ENCODE results near the gene BHLHA15. TPM values are rescaled to one million over a fixed set of nuclear protein-coding genes. Genes with fewer than 3 reads are reported as not detected.

The BHLHA15 gene
- total RNA-seq, 2 donors from 2014 or later, result 0.67 to 2.4 TPM

DNA sequence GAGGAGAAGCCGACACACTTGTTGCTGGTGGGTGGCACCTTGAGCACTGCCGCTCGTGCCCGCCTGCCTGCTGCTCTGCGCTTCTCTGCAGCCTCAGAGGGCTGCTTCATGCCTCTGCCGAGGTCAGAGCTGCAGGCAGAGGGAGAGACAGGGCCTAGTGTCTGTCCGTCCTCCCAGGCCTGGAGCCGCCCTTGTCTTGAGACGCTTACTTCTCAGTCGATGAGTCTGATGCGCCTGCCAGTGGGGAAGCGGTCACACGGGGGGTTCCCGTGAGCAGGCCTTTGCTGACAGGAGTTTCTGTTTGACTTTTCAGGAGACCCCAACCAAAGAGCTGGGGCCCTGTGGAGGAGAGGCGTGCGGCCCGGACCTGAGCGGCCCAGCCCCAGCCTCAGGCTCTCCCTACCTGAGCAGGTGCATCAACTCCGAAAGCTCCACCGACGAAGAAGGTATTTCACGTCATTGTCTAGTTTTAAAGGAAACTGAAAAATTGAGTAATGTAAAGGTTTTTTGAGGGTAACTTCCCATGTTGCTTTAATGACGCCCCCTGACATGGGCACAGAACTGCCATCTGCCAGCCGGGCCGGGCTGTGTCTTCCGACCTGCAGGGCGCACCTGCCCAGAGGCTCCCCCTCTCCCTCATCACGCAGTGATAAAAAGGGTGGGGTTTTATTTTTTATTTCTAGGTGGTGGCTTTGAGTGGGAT is 7.8 kb upstream of the BHLHA15 start:
- Histone ChIP-seq H3K9ac (ENCODE audit: low read depth in 2 of 2, low read length in 2 of 2) (peak overlapping the region in 1 of 2 donors; percentile 24), H3K36me3 (peaks cover 9% of the 10 kb centered on the region), H3K27ac (no peak overlapping the region), H3K27me3 (no peaks in the 10 kb centered on the region), H3K9me3 (no peaks in the 10 kb centered on the region), H3K4me3 (no peak overlapping the region), H3K4me1 (no peaks in the 10 kb centered on the region)
- intact Hi-C loops (cut with DNase I), result no loop called here
- no peak for DNase-seq
- TF ChIP-seq CTCF (IDR thresholded peaks at IDR 0.05), result no peak

DNA sequence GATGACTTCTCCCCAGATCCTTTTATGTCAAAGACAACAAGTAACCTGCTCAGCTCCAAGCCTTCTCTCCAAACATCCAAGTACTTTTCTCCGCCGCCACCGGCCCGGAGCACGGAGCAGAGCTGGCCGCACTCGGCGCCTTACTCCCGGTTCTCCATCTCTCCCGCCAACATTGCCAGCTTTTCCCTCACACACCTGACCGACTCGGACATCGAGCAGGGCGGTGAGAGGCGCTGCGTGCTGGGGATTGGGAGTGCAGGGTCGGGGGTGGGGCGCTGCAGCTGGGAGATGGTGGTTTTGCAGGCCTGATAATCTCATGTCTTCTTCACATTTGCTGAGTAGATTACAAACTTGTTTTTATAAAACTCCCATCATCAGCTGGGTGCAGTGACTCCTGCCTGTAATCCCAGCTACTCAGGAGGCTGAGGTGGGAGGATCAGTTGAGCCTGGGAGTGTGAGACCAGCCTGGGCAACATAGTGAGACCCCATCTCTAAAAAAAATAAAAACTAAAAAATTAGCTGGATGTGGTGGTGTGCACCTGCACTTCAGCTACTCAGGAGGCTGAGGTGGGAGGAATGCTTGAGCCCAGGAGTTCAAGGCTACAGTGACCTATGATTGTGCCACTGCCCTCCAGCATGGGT is 7.2 kb upstream of the BHLHA15 start:
- no peak overlapping the region for H3K4me3 ChIP-seq
- H3K9ac ChIP-seq (ENCODE audit: low read depth in 2 of 2, low read length in 2 of 2), result no peak overlapping the region
- no peaks in the 10 kb centered on the region for H3K27me3 ChIP-seq
- peaks cover 9% of the 10 kb centered on the region for H3K36me3 ChIP-seq
- intact Hi-C loops (cut with DNase I), result no loop called here
- no peaks in the 10 kb centered on the region for H3K9me3 ChIP-seq
- TF ChIP-seq CTCF (IDR thresholded peaks at IDR 0.05), result no peak
- H3K27ac ChIP-seq, result no peak overlapping the region
- no peaks in the 10 kb centered on the region for H3K4me1 ChIP-seq
- no peak for DNase-seq

DNA sequence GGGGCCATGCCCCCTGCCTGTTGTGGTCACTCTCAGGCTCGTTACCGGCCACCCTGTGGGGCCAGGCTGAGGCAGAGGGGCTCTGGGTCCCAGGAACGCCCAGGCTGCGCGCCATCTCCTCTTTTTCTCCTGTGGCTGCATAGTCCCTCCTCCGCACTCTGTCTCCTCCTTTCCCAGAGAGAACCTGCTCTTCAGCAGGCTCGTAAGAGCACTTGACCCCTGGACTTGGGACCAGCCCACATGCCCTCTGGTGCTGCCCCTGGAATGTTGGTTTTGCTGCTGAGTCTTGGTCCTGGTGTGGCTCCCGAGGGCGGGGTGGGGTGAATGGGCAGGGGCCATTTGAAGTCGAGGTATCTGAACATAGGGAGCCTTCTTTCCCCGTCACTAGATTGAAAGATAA is 6.6 kb upstream of the BHLHA15 start:
- Histone ChIP-seq H3K27me3 (no peaks in the 10 kb centered on the region), H3K4me1 (no peaks in the 10 kb centered on the region), H3K9ac (ENCODE audit: low read depth in 2 of 2, low read length in 2 of 2) (no peak overlapping the region), H3K27ac (no peak overlapping the region), H3K36me3 (peaks cover 9% of the 10 kb centered on the region), H3K9me3 (no peaks in the 10 kb centered on the region), H3K4me3 (no peak overlapping the region)
- no peak for DNase-seq
- intact Hi-C loops (cut with DNase I), result no loop called here
- TF ChIP-seq CTCF (IDR thresholded peaks at IDR 0.05), result no peak

GRCh38 chr7:98205162-98205845 is 5.9 kb upstream of the BHLHA15 start:
- H3K36me3 ChIP-seq, result peaks cover 9% of the 10 kb centered on the region
- no peak overlapping the region for H3K27ac ChIP-seq
- no peak overlapping the region for H3K4me3 ChIP-seq
- no peaks in the 10 kb centered on the region for H3K27me3 ChIP-seq
- no peak for TF ChIP-seq CTCF (IDR thresholded peaks at IDR 0.05)
- H3K9me3 ChIP-seq, result no peaks in the 10 kb centered on the region
- H3K9ac ChIP-seq (ENCODE audit: low read depth in 2 of 2, low read length in 2 of 2), result no peak overlapping the region
- intact Hi-C loops (cut with DNase I), result no loop called here
- H3K4me1 ChIP-seq, result no peaks in the 10 kb centered on the region
- DNase-seq, result no peak

- H3K36me3 ChIP-seq, result peaks cover 9% of the 10 kb centered on the region
Observed at GRCh38 chr7:98206451-98207330, 4.5 kb upstream of the BHLHA15 start.

More at GRCh38 chr7:98206451-98207330, 4.5 kb upstream of the BHLHA15 start:
- Histone ChIP-seq H3K27ac (no peak overlapping the region), H3K9me3 (no peaks in the 10 kb centered on the region), H3K4me3 (no peak overlapping the region), H3K4me1 (no peaks in the 10 kb centered on the region), H3K27me3 (no peaks in the 10 kb centered on the region), H3K9ac (ENCODE audit: low read depth in 2 of 2, low read length in 2 of 2) (no peak overlapping the region)
- TF ChIP-seq CTCF (IDR thresholded peaks at IDR 0.05), result no peak
- DNase-seq, result no peak
- intact Hi-C loops (cut with DNase I), result no loop called here
